ENCODE results near the gene PDGFD. TPM values are rescaled to one million over a fixed set of nuclear protein-coding genes. Genes with fewer than 3 reads are reported as not detected.

The PDGFD gene
- total and polyA plus RNA-seq, 2 donors: 26.0 to 26.7 TPM

- DNase-seq (ENCODE audit: extremely low spot score): no peak
- Histone ChIP-seq H3K4me1 (ENCODE audit: insufficient read depth) (no peaks in the 10 kb centered on the region), H3K4me3 (ENCODE audit: low read depth, low read length) (no peak overlapping the region), H3K27ac (ENCODE audit: low read depth) (no peak overlapping the region), H3K36me3 (ENCODE audit: insufficient read depth) (no peaks in the 10 kb centered on the region)
- 68% methylated on average over 1 of the region's 1 CpG for WGBS
These were observed 8.6 kb downstream of the PDGFD start for GRCh38 chr11:104155375-104155774.

- H3K36me3 ChIP-seq (ENCODE audit: insufficient read depth): no peaks in the 10 kb centered on the region
- no peaks in the 10 kb centered on the region for H3K4me1 ChIP-seq (ENCODE audit: insufficient read depth)
- WGBS: 71% methylated on average over 7 of the region's 7 CpGs
- no peak for DNase-seq (ENCODE audit: extremely low spot score)
- H3K27ac ChIP-seq (ENCODE audit: low read depth): no peak overlapping the region
- no peak overlapping the region for H3K4me3 ChIP-seq (ENCODE audit: low read depth, low read length)
These were observed 9.7 kb downstream of the PDGFD start for GRCh38 chr11:104154296-104154695.

- DNase-seq (ENCODE audit: extremely low spot score): no peak
- Histone ChIP-seq H3K27ac (ENCODE audit: low read depth) (no peak overlapping the region), H3K36me3 (ENCODE audit: insufficient read depth) (no peaks in the 10 kb centered on the region), H3K4me1 (ENCODE audit: insufficient read depth) (no peaks in the 10 kb centered on the region), H3K4me3 (ENCODE audit: low read depth, low read length) (no peak overlapping the region)
These were observed 10.9 kb downstream of the PDGFD start for GRCh38 chr11:104152941-104153505.

- no peak for DNase-seq (ENCODE audit: extremely low spot score)
- Histone ChIP-seq H3K4me1 (ENCODE audit: insufficient read depth) (no peaks in the 10 kb centered on the region), H3K36me3 (ENCODE audit: insufficient read depth) (no peaks in the 10 kb centered on the region), H3K27ac (ENCODE audit: low read depth) (no peak overlapping the region), H3K4me3 (ENCODE audit: low read depth, low read length) (no peak overlapping the region)
- WGBS: 91% methylated on average over 8 of the region's 8 CpGs
These were observed 12.3 kb downstream of the PDGFD start for GRCh38 chr11:104151404-104152204.

GRCh38 chr11:104148706-104149105 is 15.2 kb downstream of the PDGFD start:
- H3K36me3 ChIP-seq (ENCODE audit: insufficient read depth): no peaks in the 10 kb centered on the region
- no peak overlapping the region for H3K4me3 ChIP-seq (ENCODE audit: low read depth, low read length)
- WGBS: 86% methylated on average over 2 of the region's 2 CpGs
- no peaks in the 10 kb centered on the region for H3K4me1 ChIP-seq (ENCODE audit: insufficient read depth)
- no peak overlapping the region for H3K27ac ChIP-seq (ENCODE audit: low read depth)
- no peak for DNase-seq (ENCODE audit: extremely low spot score)

GRCh38 chr11:104148074-104148473 is 15.9 kb downstream of the PDGFD start:
- 57% methylated on average over 2 of the region's 2 CpGs for WGBS
- Histone ChIP-seq H3K4me1 (ENCODE audit: insufficient read depth) (no peaks in the 10 kb centered on the region), H3K27ac (ENCODE audit: low read depth) (no peak overlapping the region), H3K36me3 (ENCODE audit: insufficient read depth) (no peaks in the 10 kb centered on the region), H3K4me3 (ENCODE audit: low read depth, low read length) (no peak overlapping the region)
- DNase-seq (ENCODE audit: extremely low spot score): no peak

- Histone ChIP-seq H3K27ac (ENCODE audit: low read depth) (no peak overlapping the region), H3K4me1 (ENCODE audit: insufficient read depth) (no peaks in the 10 kb centered on the region), H3K4me3 (ENCODE audit: low read depth, low read length) (no peak overlapping the region), H3K36me3 (ENCODE audit: insufficient read depth) (no peaks in the 10 kb centered on the region)
- no peak for DNase-seq (ENCODE audit: extremely low spot score)
- 83% methylated on average over 3 of the region's 3 CpGs for WGBS
These were observed 17.0 kb downstream of the PDGFD start for GRCh38 chr11:104146943-104147342.

- no peak for DNase-seq (ENCODE audit: extremely low spot score)
- no peak overlapping the region for H3K27ac ChIP-seq (ENCODE audit: low read depth)
- 76% methylated on average over 3 of the region's 3 CpGs for WGBS
- H3K4me1 ChIP-seq (ENCODE audit: insufficient read depth): no peaks in the 10 kb centered on the region
- no peaks in the 10 kb centered on the region for H3K36me3 ChIP-seq (ENCODE audit: insufficient read depth)
- H3K4me3 ChIP-seq (ENCODE audit: low read depth, low read length): no peak overlapping the region
These were observed 17.5 kb downstream of the PDGFD start for GRCh38 chr11:104146421-104146820.

GRCh38 chr11:104145062-104145461 is 18.9 kb downstream of the PDGFD start:
- H3K4me1 ChIP-seq (ENCODE audit: insufficient read depth): no peaks in the 10 kb centered on the region
- no peaks in the 10 kb centered on the region for H3K36me3 ChIP-seq (ENCODE audit: insufficient read depth)
- no peak overlapping the region for H3K4me3 ChIP-seq (ENCODE audit: low read depth, low read length)
- H3K27ac ChIP-seq (ENCODE audit: low read depth): no peak overlapping the region
- 95% methylated on average over 3 of the region's 3 CpGs for WGBS
- DNase-seq (ENCODE audit: extremely low spot score): no peak

- no peak for DNase-seq (ENCODE audit: extremely low spot score)
- WGBS: 75% methylated on average over 6 of the region's 6 CpGs
- H3K4me3 ChIP-seq (ENCODE audit: low read depth, low read length): no peak overlapping the region
- no peak overlapping the region for H3K27ac ChIP-seq (ENCODE audit: low read depth)
- H3K4me1 ChIP-seq (ENCODE audit: insufficient read depth): no peaks in the 10 kb centered on the region
- H3K36me3 ChIP-seq (ENCODE audit: insufficient read depth): no peaks in the 10 kb centered on the region
These were observed 21.2 kb downstream of the PDGFD start for GRCh38 chr11:104142698-104143097.

GRCh38 chr11:104136861-104137260 is 27.1 kb downstream of the PDGFD start:
- Histone ChIP-seq H3K4me1 (ENCODE audit: insufficient read depth) (no peaks in the 10 kb centered on the region), H3K36me3 (ENCODE audit: insufficient read depth) (no peaks in the 10 kb centered on the region), H3K4me3 (ENCODE audit: low read depth, low read length) (no peak overlapping the region), H3K27ac (ENCODE audit: low read depth) (no peak overlapping the region)
- DNase-seq (ENCODE audit: extremely low spot score): no peak

GRCh38 chr11:104134745-104135144 is 29.2 kb downstream of the PDGFD start:
- Histone ChIP-seq H3K4me1 (ENCODE audit: insufficient read depth) (no peaks in the 10 kb centered on the region), H3K4me3 (ENCODE audit: low read depth, low read length) (no peak overlapping the region), H3K36me3 (ENCODE audit: insufficient read depth) (no peaks in the 10 kb centered on the region), H3K27ac (ENCODE audit: low read depth) (no peak overlapping the region)
- WGBS: 30% methylated on average over 1 of the region's 1 CpG
- no peak for DNase-seq (ENCODE audit: extremely low spot score)

- Histone ChIP-seq H3K4me1 (ENCODE audit: insufficient read depth) (no peaks in the 10 kb centered on the region), H3K27ac (ENCODE audit: low read depth) (no peak overlapping the region), H3K36me3 (ENCODE audit: insufficient read depth) (no peaks in the 10 kb centered on the region), H3K4me3 (ENCODE audit: low read depth, low read length) (no peak overlapping the region)
- WGBS: 86% methylated on average over 1 of the region's 1 CpG
- no peak for DNase-seq (ENCODE audit: extremely low spot score)
These were observed 33.8 kb downstream of the PDGFD start for GRCh38 chr11:104130161-104130560.

- DNase-seq (ENCODE audit: extremely low spot score): no peak
- WGBS: 68% methylated on average over 3 of the region's 3 CpGs
- Histone ChIP-seq H3K4me1 (ENCODE audit: insufficient read depth) (no peaks in the 10 kb centered on the region), H3K27ac (ENCODE audit: low read depth) (no peak overlapping the region), H3K36me3 (ENCODE audit: insufficient read depth) (no peaks in the 10 kb centered on the region), H3K4me3 (ENCODE audit: low read depth, low read length) (no peak overlapping the region)
These were observed 34.8 kb downstream of the PDGFD start for GRCh38 chr11:104129145-104129544.
